DND-41 (cell line): Measurements from ENCODE around the gene C22orf15.

ENCODE experiments used
- ATAC-seq: fragments of 200-7000 bp; cut with Tn5 transposase; 3 replicates; pipeline ENCODE4 v1.9.1; 2021; ENCODE audit warnings: low read depth; ENCODE audit not compliant: insufficient read depth
- DNase-seq: peaks from one replicate; pipeline ENCODE4 v3.0.0-alpha.2; 2020
- H2AFZ ChIP-seq: 2 replicates; pipeline ENCODE4 v1.6.0; 2012; ENCODE audit warnings: low read depth, low read length
- H3K27ac ChIP-seq: 2 replicates; pipeline ENCODE4 v1.5.1; 2012; ENCODE audit warnings: low read length, inconsistent platforms
- H3K27me3 ChIP-seq: fragments of 200-600 bp; sonication (generic); 2 replicates; pipeline ENCODE4 v1.6.0; 2012; ENCODE audit warnings: low read length, mild to moderate bottlenecking, inconsistent platforms; ENCODE audit not compliant: insufficient read depth, poor library complexity
- H3K36me3 ChIP-seq: 2 replicates; pipeline ENCODE4 v1.5.1; 2012; ENCODE audit warnings: low read length, inconsistent platforms; ENCODE audit not compliant: insufficient read depth
- H3K4me1 ChIP-seq: 2 replicates; pipeline ENCODE4 v1.5.1; 2012; ENCODE audit warnings: mild to moderate bottlenecking, low read length; ENCODE audit not compliant: insufficient read depth
- H3K4me2 ChIP-seq: 2 replicates; pipeline ENCODE4 v1.6.0; 2012; ENCODE audit warnings: mild to moderate bottlenecking, moderate library complexity, low read length, inconsistent platforms; ENCODE audit not compliant: insufficient read depth
- H3K4me3 ChIP-seq, 2 experiments: fragments of 200-600 bp in 1 of 2; shearing (Covaris generic) in 1 of 2; 2 replicates each; pipeline ENCODE4 v1.5.1; 2012 to 2016; ENCODE audit warnings: inconsistent platforms in 2 of 2, low read length in 2 of 2, mild to moderate bottlenecking in 2 of 2, low read depth in 1 of 2, moderate library complexity in 1 of 2
- H3K79me2 ChIP-seq: 2 replicates; pipeline ENCODE4 v1.6.0; 2012; ENCODE audit warnings: low read length, inconsistent platforms; ENCODE audit not compliant: insufficient read depth
- H3K9ac ChIP-seq: 2 replicates; pipeline ENCODE4 v1.6.0; 2012; ENCODE audit warnings: low read depth, mild to moderate bottlenecking, inconsistent platforms, low read length, moderate library complexity
- H3K9me3 ChIP-seq: 2 replicates; pipeline ENCODE4 v1.5.1; 2012; ENCODE audit warnings: low read length, moderate library complexity, mild to moderate bottlenecking, inconsistent platforms; ENCODE audit not compliant: insufficient read depth, severe bottlenecking
- H4K20me1 ChIP-seq: 2 replicates; pipeline ENCODE4 v1.6.0; 2012; ENCODE audit warnings: low read length; ENCODE audit not compliant: insufficient read depth
- CTCF ChIP-seq: IDR thresholded peaks from 2 replicates; pipeline ENCODE4 v1.5.1; 2012; ENCODE audit warnings: borderline replicate concordance, low read length, moderate library complexity, mild to moderate bottlenecking; ENCODE audit not compliant: poor library complexity, severe bottlenecking; ENCODE audit errors: extremely low read depth
- EZH2 ChIP-seq: IDR thresholded peaks from 3 replicates; pipeline ENCODE4 v1.6.1; 2012; ENCODE audit warnings: borderline replicate concordance, low read depth, mild to moderate bottlenecking, moderate library complexity, low read length, inconsistent platforms; ENCODE audit not compliant: severe bottlenecking

The C22orf15 gene

GRCh38 chr22:23754220-23754919, 8.4 kb upstream of the C22orf15 start, which contains the start of gene VPREB3:
TSS of gene VPREB3 (minus strand) at chr22:23754425. CDS start at chr22:23754363, 62 bp downstream.
- H3K9me3 ChIP-seq, result no peaks in the 10 kb centered on the region
- no peak within 1 kb of the TSS for H2AFZ ChIP-seq
- DNase-seq, result no peak
- H3K4me3 ChIP-seq, result no peak within 1 kb of the TSS
- no peak within 1 kb of the TSS for H3K9ac ChIP-seq
- no peaks in the 10 kb centered on the region for H4K20me1 ChIP-seq
- no peaks in the 10 kb centered on the region for H3K36me3 ChIP-seq
- no peak for TF ChIP-seq CTCF
- no peak for TF ChIP-seq EZH2
- H3K79me2 ChIP-seq, result peaks cover 11% of the 10 kb centered on the region
- H3K27ac ChIP-seq, result no peak within 1 kb of the TSS
- peaks cover 21% of the 10 kb centered on the region for H3K4me1 ChIP-seq
- ATAC-seq, result no peak
- no peak within 1 kb of the TSS for H3K4me2 ChIP-seq
- no peaks in the 10 kb centered on the region for H3K27me3 ChIP-seq

GRCh38 chr22:23754980-23755636, 7.7 kb upstream of the C22orf15 start:
- DNase-seq (no peak), ATAC-seq (no peak)
- Histone ChIP-seq H3K9ac (no peak overlapping the region), H3K36me3 (no peaks in the 10 kb centered on the region), H3K27ac (no peak overlapping the region), H3K4me2 (no peak overlapping the region), H2AFZ (no peak overlapping the region), H4K20me1 (no peaks in the 10 kb centered on the region), H3K79me2 (peaks cover 5% of the 10 kb centered on the region), H3K4me3 (no peak overlapping the region), H3K9me3 (no peaks in the 10 kb centered on the region), H3K4me1 (peaks cover 13% of the 10 kb centered on the region), H3K27me3 (no peaks in the 10 kb centered on the region)
- TF ChIP-seq EZH2 (no peak), CTCF (no peak)

- Histone ChIP-seq H3K4me3 (no peak overlapping the region), H4K20me1 (no peaks in the 10 kb centered on the region), H3K4me2 (no peak overlapping the region), H3K9ac (no peak overlapping the region), H3K27me3 (no peaks in the 10 kb centered on the region), H3K9me3 (no peaks in the 10 kb centered on the region), H3K79me2 (no peaks in the 10 kb centered on the region), H3K36me3 (no peaks in the 10 kb centered on the region), H2AFZ (no peak overlapping the region), H3K27ac (no peak overlapping the region), H3K4me1 (peaks cover 8% of the 10 kb centered on the region)
- no peak for TF ChIP-seq CTCF
- no peak for TF ChIP-seq EZH2
- ATAC-seq (no peak), DNase-seq (no peak)
Measured at GRCh38 chr22:23755711-23756110, 7.1 kb upstream of the C22orf15 start.
